Peyer's patch (tissue), 4 donors: ENCODE data around the gene ATOX1. TPM values are rescaled to one million over a fixed set of nuclear protein-coding genes. Genes with fewer than 3 reads are reported as not detected.

Experiments used
- DNase-seq, 3 donors: peaks; one replicate each; pipeline ENCODE4 v3.0.0-alpha.2; 2017 to 2019
- H3K27ac ChIP-seq, 4 donors: fragments of 200-600 bp; sonication (generic); one replicate each; pipeline ENCODE4 v1.5.1; 2016 to 2019
- H3K27me3 ChIP-seq, 2 donors: fragments of 200-600 bp; sonication (generic); one replicate each; pipeline ENCODE4 v1.5.1; 2019
- H3K36me3 ChIP-seq, 3 donors: fragments of 200-600 bp; sonication (generic); one replicate each; pipeline ENCODE4 v1.5.1; 2016 to 2019
- H3K4me1 ChIP-seq, 4 donors: fragments of 200-600 bp; sonication (generic); one replicate each; pipeline ENCODE4 v1.5.1; 2016 to 2019
- H3K4me3 ChIP-seq, 4 donors: fragments of 200-600 bp; sonication (generic); 1 replicate in 3 of 4; 2 replicates in 1 of 4; pipeline ENCODE4 v1.5.1; 2016 to 2019; ENCODE audit warnings: mild to moderate bottlenecking in 1 of 4
- H3K9me3 ChIP-seq, 4 donors: fragments of 200-600 bp; sonication (generic); one replicate each; pipeline ENCODE4 v1.5.1; 2016 to 2019; ENCODE audit warnings: mild to moderate bottlenecking in 1 of 4
- POLR2A ChIP-seq, 2 donors: fragments of 450-650 bp; IDR thresholded peaks; one replicate each; pipeline ENCODE4 v1.5.1; 2017; ENCODE audit warnings: antibody characterized with exemption in 2 of 2, mild to moderate bottlenecking in 2 of 2, moderate library complexity in 2 of 2
- total RNA-seq, 4 donors: library from RNA; depleted of rRNA; stranded (reverse); fragments of >200 nt; gene quantifications; one replicate each; pipeline ENCODE4 v1.1.0, GENCODE V29; 2016
- TF ChIP-seq, protein P1 (sequence below), 6 experiments: fragments of 450-650 bp in 4 of 6; fragments of 200-600 bp in 2 of 6; sonication (generic) in 1 of 6; IDR thresholded peaks; one replicate each; pipeline ENCODE4 v1.5.1; 2017 to 2019; ENCODE audit warnings: antibody characterized with exemption in 6 of 6, mild to moderate bottlenecking in 3 of 6, moderate library complexity in 1 of 6

Gene ATOX1, protein sequence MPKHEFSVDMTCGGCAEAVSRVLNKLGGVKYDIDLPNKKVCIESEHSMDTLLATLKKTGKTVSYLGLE
- 100 to 1,000 TPM in 3 of 4 donors, 10 to 100 TPM in 1; 99.9 to 161 (median 126) TPM for total RNA-seq

DNA sequence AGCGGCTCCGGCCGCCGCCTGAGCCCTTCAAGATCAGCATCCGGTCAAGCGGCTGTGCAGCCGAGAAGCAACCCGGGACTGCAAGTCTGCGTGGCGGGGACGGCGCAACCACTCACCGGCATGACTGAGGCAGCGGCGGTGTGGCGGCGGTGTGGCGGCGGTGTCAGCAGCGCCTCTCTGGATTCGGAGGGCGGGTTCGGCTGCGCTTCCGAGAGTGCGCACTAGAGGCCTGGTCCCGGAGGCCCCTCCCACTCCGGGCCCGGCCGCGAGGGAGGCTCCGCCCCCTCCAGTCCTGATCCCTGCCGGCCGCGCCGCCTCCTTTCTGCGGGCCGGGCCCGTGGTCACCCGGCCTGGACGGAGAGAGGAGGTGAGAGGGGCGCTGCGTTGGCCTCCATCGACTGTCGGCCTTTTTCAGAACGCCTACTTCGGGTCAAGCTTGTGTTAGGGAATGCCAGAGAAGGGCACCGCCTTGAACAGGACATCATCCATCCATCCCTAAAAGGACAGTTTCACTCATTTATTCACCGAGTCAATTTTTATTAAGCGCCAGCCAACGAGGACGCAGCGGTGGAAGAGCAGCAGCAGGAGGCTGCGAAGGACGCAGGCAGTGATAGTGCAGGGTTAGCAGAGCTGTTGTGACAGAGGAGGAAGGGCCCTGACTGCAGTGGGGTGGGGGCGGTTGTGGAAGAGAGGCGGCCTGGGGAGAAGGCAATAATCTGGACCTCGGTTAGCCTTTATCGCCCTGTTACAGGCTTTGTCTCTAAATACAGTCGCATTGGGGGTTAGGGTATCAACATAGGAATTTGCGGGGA lies at the start of gene ATOX1:
Gene ATOX1, minus strand, starts transcription at position 202 of the 812 bp plus-strand sequence. Its CDS starts 80 bp downstream, at position 122.
- peak; percentile 92 to 96 (median 95) for DNase-seq
- peak; percentile 89 to 94 for TF ChIP-seq POLR2A (IDR thresholded peaks at IDR 0.05)
- TF ChIP-seq, protein P1, sequence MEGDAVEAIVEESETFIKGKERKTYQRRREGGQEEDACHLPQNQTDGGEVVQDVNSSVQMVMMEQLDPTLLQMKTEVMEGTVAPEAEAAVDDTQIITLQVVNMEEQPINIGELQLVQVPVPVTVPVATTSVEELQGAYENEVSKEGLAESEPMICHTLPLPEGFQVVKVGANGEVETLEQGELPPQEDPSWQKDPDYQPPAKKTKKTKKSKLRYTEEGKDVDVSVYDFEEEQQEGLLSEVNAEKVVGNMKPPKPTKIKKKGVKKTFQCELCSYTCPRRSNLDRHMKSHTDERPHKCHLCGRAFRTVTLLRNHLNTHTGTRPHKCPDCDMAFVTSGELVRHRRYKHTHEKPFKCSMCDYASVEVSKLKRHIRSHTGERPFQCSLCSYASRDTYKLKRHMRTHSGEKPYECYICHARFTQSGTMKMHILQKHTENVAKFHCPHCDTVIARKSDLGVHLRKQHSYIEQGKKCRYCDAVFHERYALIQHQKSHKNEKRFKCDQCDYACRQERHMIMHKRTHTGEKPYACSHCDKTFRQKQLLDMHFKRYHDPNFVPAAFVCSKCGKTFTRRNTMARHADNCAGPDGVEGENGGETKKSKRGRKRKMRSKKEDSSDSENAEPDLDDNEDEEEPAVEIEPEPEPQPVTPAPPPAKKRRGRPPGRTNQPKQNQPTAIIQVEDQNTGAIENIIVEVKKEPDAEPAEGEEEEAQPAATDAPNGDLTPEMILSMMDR (IDR thresholded peaks at IDR 0.05) = peak in 5 of 6 experiments; percentile 33 to 65 (median 46)
- H3K9me3 ChIP-seq = no peaks in the 10 kb centered on the region
- no peaks in the 10 kb centered on the region for H3K36me3 ChIP-seq
- no peaks in the 10 kb centered on the region for H3K27me3 ChIP-seq
- H3K4me3 ChIP-seq = peak within 1 kb of the TSS; percentile 76 to 97 (median 85)
- peaks cover 0 to 30% (median 12%) of the 10 kb centered on the region in 4 donors for H3K4me1 ChIP-seq
- H3K27ac ChIP-seq = peak within 1 kb of the TSS; percentile 69 to 86 (median 78)

DNA sequence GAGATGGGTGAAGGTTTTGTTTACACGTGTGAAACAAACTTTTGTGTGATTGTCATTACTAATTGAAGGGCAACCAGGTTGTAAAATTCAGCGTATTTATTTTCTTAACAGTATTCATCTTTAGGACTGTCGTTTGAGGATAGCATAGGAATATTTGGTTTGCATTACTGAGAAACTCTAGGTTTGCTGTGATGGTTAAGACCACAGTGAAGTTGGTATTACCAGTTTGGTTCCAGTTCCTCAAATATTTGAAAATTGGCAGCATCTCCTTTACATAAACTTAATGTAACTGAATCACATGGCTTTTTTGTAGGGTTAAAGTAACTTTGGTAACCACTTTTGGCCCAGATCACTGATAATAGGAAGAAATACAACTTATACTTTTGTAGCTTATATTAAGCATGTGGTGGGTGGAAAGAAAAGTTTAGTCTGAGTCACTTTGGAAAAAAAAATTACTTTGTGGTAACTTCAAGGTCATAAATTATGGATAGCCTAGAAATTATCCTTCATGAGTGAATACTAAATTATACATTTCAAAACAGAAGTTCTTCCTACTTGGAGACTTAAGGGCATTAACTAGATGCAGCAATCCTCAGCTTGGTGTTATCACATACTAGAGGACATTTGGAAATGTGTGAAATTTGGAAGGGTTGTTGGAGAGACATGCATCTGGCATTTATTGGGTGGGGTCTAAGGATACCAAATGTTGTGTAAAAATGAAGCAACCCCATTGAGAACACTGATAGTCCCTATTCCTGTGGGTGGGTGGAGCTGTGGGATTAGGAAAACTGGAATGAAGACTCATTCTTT lies 47.2 kb upstream of the ATOX1 start:
- no peaks in the 10 kb centered on the region for H3K4me1 ChIP-seq
- H3K36me3 ChIP-seq = peaks cover 0 to 72% (median 0%) of the 10 kb centered on the region in 3 donors
- no peak for DNase-seq
- no peaks in the 10 kb centered on the region for H3K27me3 ChIP-seq
- no peak overlapping the region for H3K4me3 ChIP-seq
- TF ChIP-seq, protein P1 (IDR thresholded peaks at IDR 0.05) = no peak
- TF ChIP-seq POLR2A (IDR thresholded peaks at IDR 0.05) = no peak
- H3K9me3 ChIP-seq = no peaks in the 10 kb centered on the region
- no peak overlapping the region for H3K27ac ChIP-seq

DNA sequence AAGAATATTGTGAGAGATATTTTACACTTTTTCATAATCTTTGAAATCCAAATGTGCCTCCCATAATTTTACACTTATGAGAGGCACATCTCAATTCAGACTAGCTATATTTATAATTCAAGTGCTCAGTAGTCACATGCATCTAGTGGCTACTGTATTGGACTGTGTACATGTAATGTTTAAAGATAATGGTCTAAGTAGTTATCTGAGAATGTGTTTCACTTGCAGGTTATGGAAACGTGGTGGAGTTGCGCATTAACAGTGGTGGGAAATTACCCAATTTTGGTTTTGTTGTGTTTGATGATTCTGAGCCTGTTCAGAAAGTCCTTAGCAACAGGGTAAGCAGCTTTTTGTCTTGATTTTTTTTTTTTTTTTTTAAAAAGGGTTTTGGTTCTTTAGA lies 42.1 kb upstream of the ATOX1 start:
- no peaks in the 10 kb centered on the region for H3K4me1 ChIP-seq
- no peak overlapping the region for H3K4me3 ChIP-seq
- TF ChIP-seq POLR2A (IDR thresholded peaks at IDR 0.05) = no peak
- TF ChIP-seq, protein P1 (IDR thresholded peaks at IDR 0.05) = no peak
- no peak overlapping the region for H3K27ac ChIP-seq
- H3K27me3 ChIP-seq = no peaks in the 10 kb centered on the region
- DNase-seq = no peak
- H3K36me3 ChIP-seq = peaks cover 0 to 98% (median 3%) of the 10 kb centered on the region in 3 donors
- H3K9me3 ChIP-seq = no peaks in the 10 kb centered on the region

DNA sequence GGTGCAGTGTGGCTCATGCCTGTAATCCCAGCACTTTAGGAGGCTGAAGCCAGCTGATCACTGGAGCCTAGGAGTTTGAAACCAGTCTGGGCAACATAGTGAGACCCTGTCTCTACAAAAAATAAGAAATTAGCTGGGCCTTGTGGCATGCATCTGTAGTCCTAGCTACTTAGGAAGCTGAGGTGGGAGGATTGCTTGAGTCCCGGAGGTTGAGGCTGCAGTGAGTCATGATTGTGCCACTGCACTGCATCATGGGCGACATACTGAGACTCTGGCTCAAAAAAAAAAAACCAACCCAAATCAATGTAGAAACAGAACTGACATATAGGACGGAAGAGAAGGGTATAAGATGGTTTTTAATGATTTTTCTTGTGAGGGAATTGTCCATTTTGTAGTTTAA lies 41.0 kb upstream of the ATOX1 start:
- Histone ChIP-seq H3K27ac (no peak overlapping the region), H3K4me1 (no peaks in the 10 kb centered on the region), H3K27me3 (no peaks in the 10 kb centered on the region), H3K36me3 (peaks cover 0 to 99% (median 3%) of the 10 kb centered on the region in 3 donors), H3K4me3 (no peak overlapping the region), H3K9me3 (no peaks in the 10 kb centered on the region)
- DNase-seq = no peak
- TF ChIP-seq, protein P1 (IDR thresholded peaks at IDR 0.05) = no peak
- no peak for TF ChIP-seq POLR2A (IDR thresholded peaks at IDR 0.05)

DNA sequence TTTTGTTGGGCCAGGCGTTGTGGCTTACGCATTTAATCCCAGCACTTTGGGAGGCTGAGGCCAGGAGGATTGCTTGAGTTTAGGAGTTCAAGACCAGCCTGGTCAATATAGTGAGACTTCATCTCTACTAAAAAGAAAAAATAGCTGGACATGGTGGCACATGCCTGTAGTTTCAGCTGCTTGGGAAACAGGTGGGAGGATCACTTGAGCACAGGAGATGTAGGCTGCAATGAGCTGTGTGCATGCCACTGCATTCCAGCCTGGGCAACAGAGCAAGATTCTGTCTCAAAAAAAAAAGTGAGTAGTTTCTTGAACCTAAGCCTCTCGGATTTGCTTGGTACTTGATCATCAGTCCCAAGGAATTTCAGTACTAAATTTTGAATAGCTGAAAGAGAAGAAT lies 40.2 kb upstream of the ATOX1 start:
- H3K36me3 ChIP-seq = peaks cover 0 to 99% (median 3%) of the 10 kb centered on the region in 3 donors

More for the DNA sequence above, 40.2 kb upstream of the ATOX1 start:
- H3K9me3 ChIP-seq = no peaks in the 10 kb centered on the region
- no peaks in the 10 kb centered on the region for H3K4me1 ChIP-seq
- H3K27me3 ChIP-seq = no peaks in the 10 kb centered on the region
- no peak overlapping the region for H3K4me3 ChIP-seq
- no peak for TF ChIP-seq POLR2A (IDR thresholded peaks at IDR 0.05)
- TF ChIP-seq, protein P1 (IDR thresholded peaks at IDR 0.05) = no peak
- DNase-seq = no peak
- H3K27ac ChIP-seq = no peak overlapping the region
